ENCODE data around the gene CACNA1C. TPM values are rescaled to one million over a fixed set of nuclear protein-coding genes. Genes with fewer than 3 reads are reported as not detected.

CACNA1C gene
- total RNA-seq, 4 donors from 2014 or later = 0.38 to 2.4 (median 1.4) TPM

GRCh38 chr12:2328661-2329060 is 275.9 kb downstream of the CACNA1C start:
- TF ChIP-seq, protein P1, sequence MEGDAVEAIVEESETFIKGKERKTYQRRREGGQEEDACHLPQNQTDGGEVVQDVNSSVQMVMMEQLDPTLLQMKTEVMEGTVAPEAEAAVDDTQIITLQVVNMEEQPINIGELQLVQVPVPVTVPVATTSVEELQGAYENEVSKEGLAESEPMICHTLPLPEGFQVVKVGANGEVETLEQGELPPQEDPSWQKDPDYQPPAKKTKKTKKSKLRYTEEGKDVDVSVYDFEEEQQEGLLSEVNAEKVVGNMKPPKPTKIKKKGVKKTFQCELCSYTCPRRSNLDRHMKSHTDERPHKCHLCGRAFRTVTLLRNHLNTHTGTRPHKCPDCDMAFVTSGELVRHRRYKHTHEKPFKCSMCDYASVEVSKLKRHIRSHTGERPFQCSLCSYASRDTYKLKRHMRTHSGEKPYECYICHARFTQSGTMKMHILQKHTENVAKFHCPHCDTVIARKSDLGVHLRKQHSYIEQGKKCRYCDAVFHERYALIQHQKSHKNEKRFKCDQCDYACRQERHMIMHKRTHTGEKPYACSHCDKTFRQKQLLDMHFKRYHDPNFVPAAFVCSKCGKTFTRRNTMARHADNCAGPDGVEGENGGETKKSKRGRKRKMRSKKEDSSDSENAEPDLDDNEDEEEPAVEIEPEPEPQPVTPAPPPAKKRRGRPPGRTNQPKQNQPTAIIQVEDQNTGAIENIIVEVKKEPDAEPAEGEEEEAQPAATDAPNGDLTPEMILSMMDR (IDR thresholded peaks at IDR 0.05) = no peak
- no peak for TF ChIP-seq POLR2A (IDR thresholded peaks at IDR 0.05)
- H3K4me3 ChIP-seq (ENCODE audit: low read depth, poor library complexity, severe bottlenecking) = no peak overlapping the region
- 79 to 100% methylated on average over 3 of the region's 3 CpGs for WGBS, 2 donors
- no peak for DNase-seq (ENCODE audit: low spot score in 2 of 2)
- intact Hi-C loops (cut with DNase I; ENCODE audit: low total_unique reads) = no loop called here

GRCh38 chr12:2329661-2330210 is 276.9 kb downstream of the CACNA1C start:
- no peak for DNase-seq (ENCODE audit: low spot score in 2 of 2)
- no peak for TF ChIP-seq POLR2A (IDR thresholded peaks at IDR 0.05)
- TF ChIP-seq, protein P1 (IDR thresholded peaks at IDR 0.05) = no peak
- WGBS, 2 donors = 85 to 86% methylated on average over 7 of the region's 7 CpGs
- intact Hi-C loops (cut with DNase I; ENCODE audit: low total_unique reads) = no loop called here
- no peak overlapping the region for H3K4me3 ChIP-seq (ENCODE audit: low read depth, poor library complexity, severe bottlenecking)

DNA sequence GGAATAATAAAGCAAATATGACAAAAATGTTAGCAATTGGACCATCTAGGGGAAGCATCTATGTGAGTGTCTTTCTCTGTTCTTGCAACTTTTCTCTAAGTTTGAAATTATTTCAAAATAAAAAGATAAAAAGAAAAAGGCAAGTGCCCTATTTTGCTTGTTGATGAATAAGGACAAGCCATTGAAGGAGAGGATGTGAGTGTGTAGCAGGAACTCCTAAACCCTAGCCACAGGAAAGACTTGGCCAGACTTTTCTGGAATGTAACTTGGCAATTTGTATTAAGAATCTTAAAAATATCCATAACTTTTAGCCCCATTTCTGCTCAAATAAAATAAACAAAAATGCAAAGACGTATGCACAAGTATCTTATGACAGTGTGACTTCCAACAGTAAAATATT is 279.4 kb downstream of the CACNA1C start:
- 56 to 58% methylated on average over 1 of the region's 1 CpG for WGBS, 2 donors
- intact Hi-C loops (cut with DNase I; ENCODE audit: low total_unique reads) = no loop called here
- DNase-seq (ENCODE audit: low spot score in 2 of 2) = no peak
- no peak overlapping the region for H3K4me3 ChIP-seq (ENCODE audit: low read depth, poor library complexity, severe bottlenecking)
- no peak for TF ChIP-seq POLR2A (IDR thresholded peaks at IDR 0.05)
- TF ChIP-seq, protein P1 (IDR thresholded peaks at IDR 0.05) = no peak

DNA sequence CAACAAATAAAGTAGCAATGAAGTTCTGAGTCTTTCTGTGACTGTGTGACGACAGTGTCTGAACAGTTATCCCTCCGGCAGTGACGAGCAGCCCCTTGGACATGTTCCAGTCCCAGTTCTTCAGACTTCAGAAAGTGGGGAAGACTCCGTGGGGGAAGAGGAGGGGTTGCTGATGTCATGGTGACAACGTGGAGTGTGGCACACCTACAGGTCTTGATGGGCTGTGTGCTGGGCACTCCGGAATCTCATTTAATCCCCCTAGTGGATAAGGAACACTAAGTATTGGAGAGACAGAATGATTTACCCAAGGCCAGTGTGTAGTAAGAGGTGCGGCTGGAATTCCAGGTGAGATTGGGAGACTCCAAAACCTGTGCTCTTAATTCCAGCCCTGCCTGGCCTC is 280.2 kb downstream of the CACNA1C start:
- 45 to 60% methylated on average over 7 of the region's 7 CpGs for WGBS, 2 donors
- TF ChIP-seq POLR2A (IDR thresholded peaks at IDR 0.05) = no peak
- TF ChIP-seq, protein P1 (IDR thresholded peaks at IDR 0.05) = no peak
- no peak for DNase-seq (ENCODE audit: low spot score in 2 of 2)
- intact Hi-C loops (cut with DNase I; ENCODE audit: low total_unique reads) = no loop called here
- no peak overlapping the region for H3K4me3 ChIP-seq (ENCODE audit: low read depth, poor library complexity, severe bottlenecking)

DNA sequence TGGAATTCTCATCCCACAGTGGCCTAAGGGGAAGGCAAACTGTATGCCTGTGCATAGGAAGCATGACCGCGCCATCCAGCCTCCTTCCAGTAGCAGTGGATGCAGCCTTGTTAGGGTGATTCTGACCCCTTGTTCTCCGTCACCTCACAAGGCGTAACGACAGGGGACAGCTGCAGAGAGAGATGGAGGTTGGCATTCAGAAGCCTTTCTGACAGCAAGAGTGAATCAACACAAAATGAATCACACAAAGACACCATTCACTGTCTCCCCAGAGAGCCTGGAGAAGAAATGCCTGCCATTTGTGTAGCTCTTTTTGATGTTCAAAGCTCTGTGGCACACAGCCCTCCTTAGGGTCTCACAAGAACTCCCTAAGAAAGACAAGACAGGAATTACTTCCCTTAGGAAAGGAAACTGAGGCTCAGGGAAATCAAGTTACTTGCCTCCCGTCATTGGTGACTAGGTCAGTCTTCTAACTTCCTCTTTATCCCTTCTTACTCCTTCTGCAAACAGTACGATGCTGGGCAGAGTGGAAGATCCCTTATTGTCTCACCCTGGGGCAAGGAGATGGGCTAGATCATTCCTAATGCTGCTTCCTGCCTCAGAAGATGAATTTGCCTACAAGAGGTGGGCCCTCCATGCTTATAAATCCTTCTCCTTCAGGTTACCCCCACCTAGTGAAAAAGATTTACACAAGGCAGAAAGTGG is 280.9 kb downstream of the CACNA1C start:
- no peak overlapping the region for H3K4me3 ChIP-seq (ENCODE audit: low read depth, poor library complexity, severe bottlenecking)
- no peak for DNase-seq (ENCODE audit: low spot score in 2 of 2)
- intact Hi-C loops (cut with DNase I; ENCODE audit: low total_unique reads) = no loop called here
- 92 to 93% methylated on average over 7 of the region's 7 CpGs for WGBS, 2 donors
- TF ChIP-seq, protein P1 (IDR thresholded peaks at IDR 0.05) = no peak
- TF ChIP-seq POLR2A (IDR thresholded peaks at IDR 0.05) = no peak
